ENCODE measurements around the gene OTUD7B.

DNA sequence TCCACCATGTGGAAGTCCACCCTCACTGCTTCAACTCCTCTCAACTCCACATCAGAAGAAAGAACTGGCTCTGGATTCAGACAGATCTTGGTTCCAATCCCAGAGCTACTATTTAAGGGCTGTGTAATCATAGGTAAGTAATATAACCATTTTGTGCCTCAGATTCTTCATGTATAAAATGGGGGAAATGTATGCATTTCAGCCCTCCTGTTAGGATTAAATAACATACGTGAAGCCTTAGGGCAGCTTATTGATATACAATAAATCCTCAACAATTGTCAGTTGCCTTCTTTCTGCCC, 23.3 kb downstream of the OTUD7B start:
- TF ChIP-seq POLR2AphosphoS5 (IDR thresholded peaks at IDR 0.05) (no peak), POLR2A (IDR thresholded peaks at IDR 0.05) (no peak)
